GM19099 (cell line): ENCODE measurements around the gene SEMA4D.
A peak's percentile ranks its signal among the peaks of the same experiment; 100 is the strongest.

Source experiments
- POLR2A ChIP-seq: IDR thresholded peaks from 3 replicates; pipeline ENCODE4 v1.6.1; 2011; ENCODE audit warnings: low read depth; ENCODE audit not compliant: insufficient read length; ENCODE audit errors: extremely low read depth

Gene SEMA4D

DNA sequence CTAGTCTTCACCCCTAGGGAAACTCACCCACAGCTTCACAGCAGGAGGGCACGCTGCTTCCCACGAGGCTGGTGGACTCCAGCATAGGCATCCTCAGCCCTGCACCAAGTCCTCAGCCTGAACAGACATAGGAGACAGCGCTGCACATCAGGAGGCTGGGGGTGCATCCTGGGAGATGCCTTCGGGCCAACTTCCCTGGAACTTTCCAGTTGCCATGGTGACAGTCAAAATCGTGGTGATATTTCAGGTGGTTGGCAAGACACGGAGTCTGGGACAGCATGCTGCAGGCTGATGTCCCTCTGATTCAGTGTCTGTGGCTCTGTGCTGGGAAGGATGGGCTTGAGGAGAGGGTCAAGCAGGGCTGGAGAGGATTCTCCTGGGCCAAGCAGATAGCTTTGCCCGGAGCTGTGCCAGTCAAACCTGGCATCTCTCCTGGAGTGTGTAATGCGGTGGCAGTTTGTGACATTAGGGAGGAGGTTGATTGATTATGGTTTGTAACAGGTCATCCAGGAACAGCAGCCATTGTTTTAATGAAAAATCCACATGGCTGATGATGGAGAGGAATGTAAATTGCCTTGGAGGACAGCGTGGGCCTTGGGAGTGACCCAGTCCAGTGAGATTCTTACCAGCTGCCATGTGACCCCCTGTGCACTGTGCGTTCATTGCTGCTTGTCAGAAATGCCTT, 35.6 kb upstream of the SEMA4D start:
- TF ChIP-seq POLR2A, result no peak

DNA sequence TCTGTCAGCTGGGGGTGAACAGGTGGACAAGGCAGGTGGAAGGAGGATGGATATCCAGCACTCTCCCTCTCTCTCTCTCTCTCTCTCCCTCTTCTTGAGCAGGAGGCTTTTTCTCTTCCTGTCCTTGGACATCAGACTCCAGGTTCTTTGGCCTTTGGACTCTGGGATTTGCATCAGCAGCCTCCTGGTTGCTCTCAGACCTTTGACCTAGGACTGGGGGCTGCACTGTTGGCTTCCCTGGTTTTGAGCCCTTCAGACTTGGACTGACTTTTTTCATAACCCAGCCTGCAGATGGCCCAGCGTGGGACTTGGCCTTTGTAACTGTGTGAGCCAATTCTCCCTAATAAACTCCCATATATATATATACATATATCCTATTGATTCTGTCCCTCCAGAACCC, 35.0 kb upstream of the SEMA4D start:
- no peak for TF ChIP-seq POLR2A

- TF ChIP-seq POLR2A, result no peak
These were observed 34.6 kb upstream of the SEMA4D start for GRCh38 chr9:89532478-89532877.

- TF ChIP-seq POLR2A, result no peak
These were observed 33.9 kb upstream of the SEMA4D start for GRCh38 chr9:89531766-89532165.

DNA sequence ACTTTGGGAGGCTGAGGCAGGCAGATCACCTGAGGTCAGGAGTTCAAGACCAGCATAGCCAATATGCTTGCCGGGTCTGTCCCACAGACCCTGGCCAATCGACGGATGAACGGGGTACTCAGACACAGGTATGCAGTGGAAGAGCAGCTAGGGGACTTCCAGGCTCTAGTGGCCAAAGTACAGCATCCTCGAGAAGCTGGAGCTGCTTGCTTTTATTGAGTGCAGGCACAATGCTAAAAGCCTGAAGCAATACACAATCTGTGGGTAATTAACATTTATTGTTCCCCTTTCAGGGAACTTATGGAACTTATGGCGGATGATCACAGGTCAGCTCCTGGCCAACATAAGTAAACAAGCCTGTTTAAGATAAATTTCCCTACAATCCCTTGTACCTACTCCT, 32.8 kb upstream of the SEMA4D start:
- no peak for TF ChIP-seq POLR2A

DNA sequence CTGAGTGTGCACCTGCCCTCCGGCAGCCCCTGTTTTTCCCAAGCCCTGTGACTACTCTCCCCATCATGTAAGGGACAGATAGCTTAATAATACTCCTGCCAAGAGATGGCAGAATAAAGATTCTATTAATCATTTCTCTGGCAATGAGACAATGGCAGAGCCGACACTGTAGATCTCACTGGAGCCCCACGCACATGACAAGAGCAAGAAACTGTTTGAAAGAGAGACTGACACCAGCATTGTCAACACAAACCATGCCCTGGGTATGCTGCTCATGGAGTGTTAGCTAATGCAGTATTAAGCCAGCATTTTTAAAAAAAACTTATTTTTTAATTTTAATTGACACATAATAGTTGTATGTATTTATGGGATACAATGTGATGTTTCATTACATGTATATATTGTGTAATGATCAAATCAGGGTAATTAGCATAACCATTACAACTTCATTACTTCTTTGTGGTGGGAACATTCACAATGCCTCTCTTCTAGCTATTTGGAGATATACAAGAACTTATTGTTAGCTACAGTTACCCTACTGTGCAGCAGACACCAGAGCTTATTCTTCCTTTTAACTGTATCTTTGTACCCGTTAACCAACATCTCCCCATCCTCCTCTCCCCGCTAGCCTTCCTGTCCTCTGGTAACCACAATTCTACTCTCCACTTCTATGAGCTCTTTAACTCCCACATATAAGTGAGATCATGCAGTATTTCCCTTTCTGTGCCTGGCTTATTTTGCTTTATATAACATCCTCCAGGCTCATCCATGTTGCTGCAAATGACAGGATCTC, 31.5 kb upstream of the SEMA4D start:
- no peak for TF ChIP-seq POLR2A

DNA sequence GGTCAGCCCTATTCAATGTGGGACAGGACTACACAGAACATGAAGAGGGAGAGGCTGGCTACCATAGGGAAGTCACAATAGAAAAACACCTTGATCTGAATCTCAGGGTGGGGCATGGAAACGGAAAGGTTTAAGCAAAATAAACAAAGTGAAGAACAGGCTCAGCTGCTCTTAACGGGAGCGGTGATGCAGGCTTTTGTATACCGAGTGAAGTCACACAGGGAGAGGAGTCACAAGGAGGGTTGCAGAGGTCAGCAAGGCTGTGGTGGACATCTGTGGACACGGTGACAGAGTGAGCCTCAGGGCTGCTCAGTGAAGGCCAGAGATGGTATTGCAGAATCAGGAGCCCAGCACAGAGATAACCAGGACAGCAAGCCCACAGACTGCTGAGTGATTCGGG, 30.6 kb upstream of the SEMA4D start:
- no peak for TF ChIP-seq POLR2A

- TF ChIP-seq POLR2A, result no peak
These were observed 30.2 kb upstream of the SEMA4D start for GRCh38 chr9:89528131-89528530.

DNA sequence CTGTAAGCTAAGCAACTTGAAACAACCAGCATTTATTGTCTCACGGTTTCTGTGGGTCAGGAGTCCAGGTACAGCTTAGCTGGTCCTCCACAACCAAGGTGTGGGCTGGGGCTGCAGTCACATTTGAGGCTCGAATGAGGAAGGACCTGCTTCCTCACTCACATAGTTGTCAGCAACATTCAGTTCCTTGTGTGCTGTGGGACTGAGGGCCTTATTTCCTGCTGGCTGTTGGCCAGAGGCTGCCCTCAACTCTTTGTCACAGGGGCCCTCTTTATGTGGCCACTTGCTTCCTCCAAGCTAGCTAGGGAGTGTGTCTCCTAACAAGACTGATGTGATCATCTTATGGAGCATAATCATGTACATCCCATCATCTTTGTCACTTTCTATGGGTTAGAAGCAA, 29.2 kb upstream of the SEMA4D start:
- no peak for TF ChIP-seq POLR2A

GRCh38 chr9:89526667-89527066, 28.8 kb upstream of the SEMA4D start:
- no peak for TF ChIP-seq POLR2A

DNA sequence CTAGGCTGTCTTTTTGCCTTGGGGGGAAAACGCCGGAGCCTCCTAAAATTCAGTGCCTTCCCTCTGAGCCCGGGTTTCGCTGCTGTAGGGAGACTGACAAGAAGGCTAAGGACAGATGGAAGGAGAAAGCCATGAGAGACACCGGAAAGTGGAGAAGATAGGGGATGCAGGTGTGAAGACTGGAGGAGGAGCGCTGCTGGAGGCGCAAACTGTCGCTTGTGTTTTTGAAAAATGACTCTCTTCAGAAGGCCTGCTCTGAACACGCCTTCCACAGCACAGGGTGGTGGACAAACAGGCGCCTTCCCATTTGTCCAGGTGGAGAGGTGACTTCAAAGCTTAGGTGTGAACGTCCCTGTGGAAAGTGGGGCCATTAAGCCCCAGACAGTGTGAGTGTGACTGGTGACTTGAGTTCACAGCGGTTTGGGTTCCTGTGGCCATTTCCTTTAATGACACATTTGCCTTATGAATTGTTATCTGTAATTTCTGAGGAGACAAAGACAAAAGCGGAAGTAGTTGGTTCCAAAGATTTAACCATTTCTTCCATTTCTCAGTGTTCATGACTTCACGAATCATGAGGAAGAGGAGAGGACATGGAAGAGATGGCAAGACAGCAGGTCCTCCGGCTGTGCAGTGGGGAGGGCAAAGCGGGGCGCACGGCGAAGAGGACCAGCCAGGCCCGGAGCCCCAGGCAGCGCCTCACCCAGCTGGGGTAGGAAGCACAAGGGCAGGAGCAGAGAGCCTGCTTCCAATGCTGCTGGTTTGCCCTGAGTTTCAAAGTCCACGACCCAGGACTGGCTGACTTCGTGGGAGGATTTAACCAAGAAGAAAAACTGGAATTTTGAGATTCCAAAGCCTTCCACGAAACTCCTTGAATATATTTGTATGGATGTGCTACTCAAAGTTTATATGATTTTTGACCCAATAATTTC, 27.8 kb upstream of the SEMA4D start:
- no peak for TF ChIP-seq POLR2A

- no peak for TF ChIP-seq POLR2A
These were observed 27.1 kb upstream of the SEMA4D start for GRCh38 chr9:89524963-89525362.

GRCh38 chr9:89523948-89524347, 26.0 kb upstream of the SEMA4D start:
- no peak for TF ChIP-seq POLR2A

DNA sequence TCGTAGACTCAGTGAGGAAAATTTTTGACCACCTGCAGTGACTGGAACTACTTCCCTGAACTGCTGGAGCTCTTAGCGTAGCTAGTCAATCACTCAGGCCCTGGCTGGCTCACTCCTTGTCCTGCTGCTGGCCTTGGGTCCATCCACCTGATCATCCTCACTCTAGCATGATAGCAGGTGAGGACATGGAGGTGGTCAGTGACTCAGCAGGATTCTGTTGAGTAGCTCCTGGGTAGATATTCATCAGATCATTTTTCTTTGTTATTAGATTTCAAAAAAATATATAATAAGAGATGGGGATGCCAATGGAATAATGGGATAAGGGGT, 25.0 kb upstream of the SEMA4D start:
- no peak for TF ChIP-seq POLR2A

GRCh38 chr9:89522261-89522958, 24.5 kb upstream of the SEMA4D start:
- TF ChIP-seq POLR2A, result peak; percentile 39
